H1 (cell line): ENCODE data around the gene SHC3. TPM values are rescaled to one million over a fixed set of nuclear protein-coding genes. Genes with fewer than 3 reads are reported as not detected.

Experiments
- CTCF ChIA-PET: fragments of 300-600 bp; sonication (Branson Sonifier 250); formaldehyde crosslinking; loops from one replicate; lab custom pipeline; 2021; ENCODE audit not compliant: partially characterized antibody; lab: Charles Lee
- POLR2A ChIA-PET: fragments of 300-600 bp; sonication (Branson Sonifier 250); formaldehyde crosslinking; loops from one replicate; lab custom pipeline; 2021; ENCODE audit warnings: inconsistent platforms; ENCODE audit not compliant: partially characterized antibody; lab: Charles Lee
- DNase-seq, 2 experiments: peaks; one replicate each; pipeline versions ENCODE4 v3.0.0 to v3.0.0-alpha.2; 2010 to 2022; ENCODE audit warnings: low spot score in 2 of 2, low read depth in 1 of 2, mixed read lengths in 1 of 2
- FAIRE-seq: peaks from 2 replicates; lab custom pipeline; 2011; peaks lifted over from hg19 to GRCh38; lab: Jason Lieb, UNC
- H2AFZ ChIP-seq: 2 replicates; pipeline ENCODE4 v1.8.1; 2012; ENCODE audit warnings: low read length, inconsistent platforms
- H2AK5ac ChIP-seq: 2 replicates; pipeline ENCODE4 v1.6.1; 2013; ENCODE audit warnings: low read depth, low read length
- H2BK120ac ChIP-seq: replicated peaks from 2 replicates; pipeline ENCODE3; 2013; ENCODE audit warnings: low read depth, low read length, inconsistent platforms
- H2BK12ac ChIP-seq: 2 replicates; pipeline ENCODE4 v1.6.1; 2013; ENCODE audit warnings: low read depth, low read length
- H2BK15ac ChIP-seq: 2 replicates; pipeline ENCODE4 v1.6.1; 2013; ENCODE audit warnings: low read length
- H2BK20ac ChIP-seq: 2 replicates; pipeline ENCODE4 v1.6.1; 2013; ENCODE audit warnings: low read length
- H2BK5ac ChIP-seq: 2 replicates; pipeline ENCODE4 v1.6.1; 2013; ENCODE audit warnings: low read depth, low read length
- H3K14ac ChIP-seq: 2 replicates; pipeline ENCODE4 v1.6.1; 2013; ENCODE audit warnings: inconsistent platforms; ENCODE audit not compliant: insufficient read length
- H3K18ac ChIP-seq: 2 replicates; pipeline ENCODE4 v1.6.1; 2013; ENCODE audit warnings: low read length; ENCODE audit errors: extremely low read depth
- H3K23ac ChIP-seq: 2 replicates; pipeline ENCODE4 v1.6.1; 2013; ENCODE audit warnings: inconsistent platforms; ENCODE audit not compliant: insufficient read length
- H3K23me2 ChIP-seq: 2 replicates; pipeline ENCODE4 v1.6.1; 2013; ENCODE audit warnings: low read depth, low read length
- H3K27ac ChIP-seq: 2 replicates; pipeline ENCODE4 v1.6.1; 2011; ENCODE audit warnings: low read depth, low read length, inconsistent platforms
- H3K27me3 ChIP-seq, 4 experiments: replicated peaks in 1 of 4; 1 replicate in 1 of 4; 2 replicates in 3 of 4; pipeline versions ENCODE4 v1.6.1 to v1.8.1; 2011 to 2013; ENCODE audit warnings: low read length in 3 of 4, mild to moderate bottlenecking in 3 of 4, inconsistent platforms in 2 of 4, mixed read lengths in 2 of 4, moderate library complexity in 1 of 4; ENCODE audit not compliant: control insufficient read depth in 3 of 4, insufficient read depth in 3 of 4; ENCODE audit errors: extremely low read depth in 1 of 4
- H3K36me3 ChIP-seq, 4 experiments: 2 replicates each; pipeline versions ENCODE4 v1.6.1 to v1.8.1; 2011 to 2013; ENCODE audit warnings: mild to moderate bottlenecking in 4 of 4, low read length in 3 of 4, moderate library complexity in 2 of 4, control low read depth in 1 of 4, inconsistent platforms in 1 of 4; ENCODE audit not compliant: insufficient read depth in 4 of 4, control insufficient read depth in 2 of 4
- H3K4ac ChIP-seq: replicated peaks from 2 replicates; pipeline ENCODE3; 2013; ENCODE audit warnings: low read length, low read depth, mixed read lengths, inconsistent platforms; ENCODE audit not compliant: insufficient read length
- H3K4me1 ChIP-seq, 4 experiments: replicated peaks in 1 of 4; 1 replicate in 1 of 4; 2 replicates in 3 of 4; pipeline versions ENCODE4 v1.6.1 to v1.8.1; 2011 to 2013; ENCODE audit warnings: low read length in 3 of 4, inconsistent platforms in 2 of 4, mixed read lengths in 1 of 4; ENCODE audit not compliant: insufficient read depth in 4 of 4, control insufficient read depth in 3 of 4
- H3K4me2 ChIP-seq, 2 experiments: 2 replicates each; pipeline versions ENCODE4 v1.6.1 to v1.8.1; 2011 to 2013; ENCODE audit warnings: low read depth in 2 of 2, low read length in 2 of 2, control low read depth in 1 of 2, inconsistent platforms in 1 of 2, mild to moderate bottlenecking in 1 of 2; ENCODE audit not compliant: insufficient read depth in 1 of 2
- H3K4me3 ChIP-seq, 4 experiments: fragments of 200-600, 300-600 bp in 1 of 4; sonication (generic), shearing (Covaris generic), sonication (Bioruptor Twin) in 1 of 4; 2 replicates each; pipeline versions ENCODE4 v1.5.1 to v1.8.1; 2011 to 2016; ENCODE audit warnings: low read length in 4 of 4, low read depth in 3 of 4, control low read depth in 2 of 4, inconsistent platforms in 2 of 4, mild to moderate bottlenecking in 2 of 4, mixed read lengths in 1 of 4, moderate library complexity in 1 of 4; ENCODE audit not compliant: insufficient read depth in 2 of 4; ENCODE audit errors: extremely low read depth in 1 of 4
- H3K56ac ChIP-seq: replicated peaks from 2 replicates; pipeline ENCODE3; 2013; ENCODE audit warnings: low read depth, mild to moderate bottlenecking, mixed read lengths, low read length, inconsistent platforms; ENCODE audit not compliant: insufficient read length
- H3K79me1 ChIP-seq: 2 replicates; pipeline ENCODE4 v1.6.1; 2013; ENCODE audit warnings: low read depth, low read length, control low read depth
- H3K79me2 ChIP-seq, 2 experiments: 2 replicates each; pipeline versions ENCODE4 v1.6.1 to v1.8.1; 2012 to 2013; ENCODE audit warnings: low read length in 2 of 2, mild to moderate bottlenecking in 2 of 2, inconsistent platforms in 1 of 2; ENCODE audit not compliant: insufficient read depth in 2 of 2, control insufficient read depth in 1 of 2
- H3K9ac ChIP-seq, 4 experiments: replicated peaks in 1 of 4; 1 replicate in 1 of 4; 2 replicates in 3 of 4; pipeline versions ENCODE4 v1.6.1 to v1.8.1; 2011 to 2013; ENCODE audit warnings: low read depth in 3 of 4, low read length in 3 of 4, control low read depth in 2 of 4, mild to moderate bottlenecking in 2 of 4, moderate library complexity in 2 of 4, inconsistent platforms in 1 of 4; ENCODE audit errors: extremely low read depth in 1 of 4
- H3K9me3 ChIP-seq, 2 experiments: 2 replicates each; pipeline versions ENCODE4 v1.6.1 to v1.8.1; 2012 to 2013; ENCODE audit warnings: mild to moderate bottlenecking in 2 of 2, moderate library complexity in 2 of 2, control low read depth in 1 of 2, inconsistent platforms in 1 of 2, low read depth in 1 of 2, low read length in 1 of 2, mixed read lengths in 1 of 2; ENCODE audit not compliant: insufficient read depth in 2 of 2
- H4K20me1 ChIP-seq, 2 experiments: replicated peaks in 1 of 2; 2 replicates each; pipeline versions ENCODE3 to v1.8.1; 2011 to 2013; ENCODE audit warnings: inconsistent platforms in 2 of 2, low read length in 2 of 2, mild to moderate bottlenecking in 1 of 2; ENCODE audit not compliant: insufficient read depth in 2 of 2, control insufficient read depth in 1 of 2
- H4K5ac ChIP-seq: 2 replicates; pipeline ENCODE4 v1.6.1; 2013; ENCODE audit warnings: low read length, low read depth, mixed read lengths, inconsistent platforms; ENCODE audit not compliant: insufficient read length
- H4K8ac ChIP-seq: 2 replicates; pipeline ENCODE4 v1.8.0; 2013; ENCODE audit warnings: mild to moderate bottlenecking, moderate library complexity, low read length, inconsistent platforms; ENCODE audit not compliant: insufficient read depth; ENCODE audit errors: extremely low read depth
- H4K91ac ChIP-seq: replicated peaks from 2 replicates; pipeline ENCODE3; 2013; ENCODE audit warnings: low read length, mixed read lengths, inconsistent platforms; ENCODE audit not compliant: insufficient read length
- BCL11A ChIP-seq, 2 experiments: IDR thresholded peaks; one replicate each; pipeline ENCODE4 v1.6.1; 2011; ENCODE audit warnings: low read depth in 2 of 2, low read length in 2 of 2, mild to moderate bottlenecking in 2 of 2
- BRCA1 ChIP-seq: IDR thresholded peaks from 2 replicates; pipeline ENCODE4 v1.6.1; 2012; ENCODE audit warnings: low read depth, low read length, improper control_type of control experiment
- CBX5 ChIP-seq: fragments of 300-800, 300-1000 bp; sonication (generic); IDR thresholded peaks from 2 replicates; pipeline ENCODE4 v1.7.1; 2016; ENCODE audit warnings: antibody characterized with exemption, low read length, low read depth
- CREB1 ChIP-seq: IDR thresholded peaks from 2 replicates; pipeline ENCODE4 v1.6.1; 2012; ENCODE audit warnings: inconsistent platforms
- EGR1 ChIP-seq: IDR thresholded peaks from 2 replicates; pipeline ENCODE4 v1.6.1; 2011; ENCODE audit warnings: low read depth, low read length, borderline replicate concordance
- HDAC6 ChIP-seq: IDR thresholded peaks from one replicate; pipeline ENCODE4 v1.7.1; 2012; ENCODE audit warnings: low read depth, mild to moderate bottlenecking, inconsistent platforms, low read length, moderate library complexity
- KDM1A ChIP-seq: fragments of 200-600, 300-600 bp; sonication (generic); IDR thresholded peaks from 2 replicates; pipeline ENCODE4 v1.7.1; 2016; ENCODE audit warnings: mild to moderate bottlenecking, low read length, borderline replicate concordance
- ZNF274 ChIP-seq: IDR thresholded peaks from 2 replicates; pipeline ENCODE4 v1.7.0; 2012; ENCODE audit warnings: low read length, borderline replicate concordance; ENCODE audit errors: extremely low read depth
- WGBS, 2 experiments: shearing (Covaris generic) in 1 of 2; methylation state at CpG; one replicate each; pipeline versions ENCODE4 v1.1.6 to v1.1.7; 2013 to 2015; ENCODE audit warnings: low lambda C conversion rate in 2 of 2, mixed read lengths in 2 of 2, inconsistent platforms in 1 of 2, low coverage in 1 of 2, missing lambda C conversion rate in 1 of 2; ENCODE audit not compliant: insufficient replicate concordance in 2 of 2, insufficient coverage in 1 of 2, insufficient read length in 1 of 2; ENCODE audit errors: extremely low coverage in 1 of 2, missing lambda C conversion rate in 1 of 2; 5-methylcytosine and 5-hydroxymethylcytosine counted together
- polyA plus RNA-seq, 7 experiments: library from polyadenylated mRNA; depleted of rRNA in 3 of 7; stranded (reverse) in 5 of 7; unstranded in 2 of 7; fragments of >200 nt in 5 of 7; fragments of 200-250 nt in 2 of 7; gene quantifications; 1 replicate in 5 of 7; 2 replicates in 1 of 7; 4 replicates in 1 of 7; pipeline versions ENCODE4 v1.2.1 to v1.2.3, GENCODE V29; 2011 to 2013; ENCODE audit warnings: missing spikeins in 2 of 7, mixed read lengths in 2 of 7
- total RNA-seq: library from RNA; stranded (reverse); fragmentation: NEBNext Ultra II Directional; extraction: Animal tissue kit (Norgen Biotek cat#: 25700); gene quantifications from 2 replicates; pipeline ENCODE4 v1.2.1, GENCODE V29; 2021
- TF ChIP-seq, protein P1 (sequence below), 3 experiments: IDR thresholded peaks; 1 replicate in 2 of 3; 2 replicates in 1 of 3; pipeline versions ENCODE4 v1.5.1 to v1.6.1; 2011; ENCODE audit warnings: low read length in 3 of 3, mild to moderate bottlenecking in 3 of 3, inconsistent platforms in 2 of 3, low read depth in 1 of 3, moderate library complexity in 1 of 3; ENCODE audit not compliant: insufficient read depth in 1 of 3; ENCODE audit errors: control extremely low read depth in 1 of 3

Gene SHC3
- total and polyA plus RNA-seq, 2 of the 8 experiments (the other 6 are each of a cell fraction or from before 2014, with no cell fraction given) = 1.4 to 7.1 TPM

DNA sequence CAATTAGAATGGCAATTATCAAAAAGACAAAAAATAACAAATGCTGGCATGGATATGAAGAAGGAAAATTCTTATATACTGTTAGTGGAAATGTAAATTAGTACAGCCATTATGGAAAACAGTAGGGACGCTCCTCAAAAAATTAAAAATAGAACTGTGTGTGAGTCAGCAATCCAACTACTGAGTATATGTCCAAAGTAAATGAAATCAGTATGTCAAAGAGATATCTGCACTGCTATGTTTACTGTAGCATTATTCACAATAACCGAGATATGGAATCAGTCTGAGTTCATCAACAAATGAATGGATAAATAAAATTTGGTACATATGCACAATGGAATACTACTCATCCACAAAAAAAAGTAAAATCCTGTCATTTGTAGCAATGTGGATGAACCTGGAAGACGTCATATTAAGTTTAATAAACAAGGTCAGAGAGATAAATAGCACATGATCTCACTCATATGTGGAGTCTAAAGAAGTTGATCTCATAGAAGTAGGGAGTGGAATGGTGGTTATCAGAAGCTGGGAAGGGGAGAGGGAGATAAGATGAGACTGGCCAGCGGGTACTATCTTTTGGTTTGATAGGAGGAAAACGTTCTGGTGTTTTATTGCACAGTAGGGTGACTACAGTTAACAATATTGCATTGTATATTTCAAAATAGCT is 16.6 kb upstream of the SHC3 start:
- Histone ChIP-seq H3K4me2 (no peak overlapping the region), H2AK5ac (no peak overlapping the region), H3K27me3 (no peaks in the 10 kb centered on the region), H2BK12ac (no peak overlapping the region), H3K9ac (no peak overlapping the region), H2BK20ac (no peak overlapping the region), H3K4me3 (no peak overlapping the region), H3K79me2 (no peaks in the 10 kb centered on the region), H2AFZ (no peak overlapping the region), H3K27ac (no peak overlapping the region), H4K5ac (no peak overlapping the region), H3K14ac (no peak overlapping the region), H4K20me1 (no peaks in the 10 kb centered on the region), H2BK120ac (no peak overlapping the region), H4K8ac (no peak overlapping the region), H2BK5ac (no peak overlapping the region), H3K36me3 (0 out of 8 replicates have a peak, but pooled peaks cover 0 to 3% (median 0%) of the 10 kb centered on the region in 4 experiments), H2BK15ac (no peak overlapping the region), H4K91ac (no peak overlapping the region), H3K4me1 (peaks cover 0 to 2% (median 0%) of the 10 kb centered on the region in 4 experiments; a peak in 1 of 7 replicates), H3K9me3 (peaks cover 2 to 3% of the 10 kb centered on the region in 2 experiments; a peak in 2 of 4 replicates), H3K23ac (no peak overlapping the region), H3K79me1 (no peaks in the 10 kb centered on the region), H3K18ac (no peak overlapping the region), H3K56ac (no peak overlapping the region), H3K23me2 (no peaks in the 10 kb centered on the region), H3K4ac (no peak overlapping the region)
- ChIA-PET CTCF (interaction anchor here (1.0 kb wide), 1 partner anchor 13 kb away, joined by 4 read pairs; no protein-coding TSS in a partner anchor), POLR2A (no interaction called here)
- FAIRE-seq = no peak
- WGBS, 2 experiments = 85% methylated on average over 5 of the region's 5 CpGs; no CpG with 5 or more reads in 1 of the 2 experiments
- DNase-seq = no peak
- no peak for TF ChIP-seq CBX5
- no peak for TF ChIP-seq CREB1
- TF ChIP-seq, protein P1, sequence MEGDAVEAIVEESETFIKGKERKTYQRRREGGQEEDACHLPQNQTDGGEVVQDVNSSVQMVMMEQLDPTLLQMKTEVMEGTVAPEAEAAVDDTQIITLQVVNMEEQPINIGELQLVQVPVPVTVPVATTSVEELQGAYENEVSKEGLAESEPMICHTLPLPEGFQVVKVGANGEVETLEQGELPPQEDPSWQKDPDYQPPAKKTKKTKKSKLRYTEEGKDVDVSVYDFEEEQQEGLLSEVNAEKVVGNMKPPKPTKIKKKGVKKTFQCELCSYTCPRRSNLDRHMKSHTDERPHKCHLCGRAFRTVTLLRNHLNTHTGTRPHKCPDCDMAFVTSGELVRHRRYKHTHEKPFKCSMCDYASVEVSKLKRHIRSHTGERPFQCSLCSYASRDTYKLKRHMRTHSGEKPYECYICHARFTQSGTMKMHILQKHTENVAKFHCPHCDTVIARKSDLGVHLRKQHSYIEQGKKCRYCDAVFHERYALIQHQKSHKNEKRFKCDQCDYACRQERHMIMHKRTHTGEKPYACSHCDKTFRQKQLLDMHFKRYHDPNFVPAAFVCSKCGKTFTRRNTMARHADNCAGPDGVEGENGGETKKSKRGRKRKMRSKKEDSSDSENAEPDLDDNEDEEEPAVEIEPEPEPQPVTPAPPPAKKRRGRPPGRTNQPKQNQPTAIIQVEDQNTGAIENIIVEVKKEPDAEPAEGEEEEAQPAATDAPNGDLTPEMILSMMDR (IDR thresholded peaks at IDR 0.05; ENCODE audit: control extremely low read depth in 1 of 3, insufficient read depth in 1 of 3, low read depth in 1 of 3, low read length in 3 of 3) = no peak
- TF ChIP-seq KDM1A = no peak
- no peak for TF ChIP-seq HDAC6
- TF ChIP-seq ZNF274 = no peak
- no peak for TF ChIP-seq EGR1
- no peak for TF ChIP-seq BCL11A (IDR thresholded peaks at IDR 0.05; ENCODE audit: low read depth in 2 of 2, low read length in 2 of 2)
- TF ChIP-seq BRCA1 = no peak
